Type B pancreatic cell (in vitro differentiated cells): ENCODE data around the gene IGFL2. TPM values are rescaled to one million over a fixed set of nuclear protein-coding genes. Genes with fewer than 3 reads are reported as not detected.
"Not testable (repeated sequence)": the region's sequence is repeated elsewhere in the genome, so short reads cannot be mapped to it uniquely, and the experiment has no call there.

Source experiments
- DNase-seq: peaks from one replicate; pipeline ENCODE4 v3.0.0; 2021; ENCODE audit warnings: mixed read lengths; ENCODE audit not compliant: unreplicated experiment; ENCODE audit errors: extremely low spot score
- H3K27ac Mint-ChIP-seq: 2 replicates; pipeline ENCODE4 v1.8.0; 2021; ENCODE audit warnings: mild to moderate bottlenecking, mixed read lengths
- H3K27me3 Mint-ChIP-seq: 2 replicates; pipeline ENCODE4 v1.8.0; 2021; ENCODE audit warnings: mixed read lengths
- H3K36me3 Mint-ChIP-seq: 2 replicates; pipeline ENCODE4 v1.8.0; 2021; ENCODE audit warnings: mixed read lengths
- H3K4me1 Mint-ChIP-seq: one replicate; pipeline ENCODE4 v1.8.0; 2021; ENCODE audit warnings: mixed read lengths; ENCODE audit not compliant: unreplicated experiment
- H3K4me3 Mint-ChIP-seq: 2 replicates; pipeline ENCODE4 v1.8.0; 2021; ENCODE audit warnings: mild to moderate bottlenecking, mixed read lengths
- H3K9me3 Mint-ChIP-seq: 2 replicates; pipeline ENCODE4 v1.8.0; 2021; ENCODE audit warnings: mixed read lengths
- total RNA-seq: library from RNA; stranded (reverse); gene quantifications from 2 replicates; pipeline ENCODE4 v1.2.1, GENCODE V29; 2021; ENCODE audit warnings: low replicate concordance
- TF ChIP-seq, protein P1 (sequence below): fragments of 200-600 bp; sonication (generic); conservative IDR thresholded peaks from 2 replicates; pipeline ENCODE4 v1.5.0; 2021; ENCODE audit warnings: antibody characterized with exemption, mild to moderate bottlenecking

Gene IGFL2
- total RNA-seq, 1 donor from 2014 or later: 104 TPM

- Mint-ChIP-seq H3K36me3 (peaks cover 25% of the 10 kb centered on the region), H3K9me3 (peaks cover 15% of the 10 kb centered on the region), H3K27ac (peak overlapping the region; percentile 37), H3K4me1 (peaks cover 9% of the 10 kb centered on the region), H3K27me3 (peaks cover 6% of the 10 kb centered on the region), H3K4me3 (no peak overlapping the region)
- DNase-seq: no peak
- TF ChIP-seq, protein P1, sequence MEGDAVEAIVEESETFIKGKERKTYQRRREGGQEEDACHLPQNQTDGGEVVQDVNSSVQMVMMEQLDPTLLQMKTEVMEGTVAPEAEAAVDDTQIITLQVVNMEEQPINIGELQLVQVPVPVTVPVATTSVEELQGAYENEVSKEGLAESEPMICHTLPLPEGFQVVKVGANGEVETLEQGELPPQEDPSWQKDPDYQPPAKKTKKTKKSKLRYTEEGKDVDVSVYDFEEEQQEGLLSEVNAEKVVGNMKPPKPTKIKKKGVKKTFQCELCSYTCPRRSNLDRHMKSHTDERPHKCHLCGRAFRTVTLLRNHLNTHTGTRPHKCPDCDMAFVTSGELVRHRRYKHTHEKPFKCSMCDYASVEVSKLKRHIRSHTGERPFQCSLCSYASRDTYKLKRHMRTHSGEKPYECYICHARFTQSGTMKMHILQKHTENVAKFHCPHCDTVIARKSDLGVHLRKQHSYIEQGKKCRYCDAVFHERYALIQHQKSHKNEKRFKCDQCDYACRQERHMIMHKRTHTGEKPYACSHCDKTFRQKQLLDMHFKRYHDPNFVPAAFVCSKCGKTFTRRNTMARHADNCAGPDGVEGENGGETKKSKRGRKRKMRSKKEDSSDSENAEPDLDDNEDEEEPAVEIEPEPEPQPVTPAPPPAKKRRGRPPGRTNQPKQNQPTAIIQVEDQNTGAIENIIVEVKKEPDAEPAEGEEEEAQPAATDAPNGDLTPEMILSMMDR: no peak
Measured at GRCh38 chr19:46159418-46160232, 11.6 kb downstream of the IGFL2 start.

DNA sequence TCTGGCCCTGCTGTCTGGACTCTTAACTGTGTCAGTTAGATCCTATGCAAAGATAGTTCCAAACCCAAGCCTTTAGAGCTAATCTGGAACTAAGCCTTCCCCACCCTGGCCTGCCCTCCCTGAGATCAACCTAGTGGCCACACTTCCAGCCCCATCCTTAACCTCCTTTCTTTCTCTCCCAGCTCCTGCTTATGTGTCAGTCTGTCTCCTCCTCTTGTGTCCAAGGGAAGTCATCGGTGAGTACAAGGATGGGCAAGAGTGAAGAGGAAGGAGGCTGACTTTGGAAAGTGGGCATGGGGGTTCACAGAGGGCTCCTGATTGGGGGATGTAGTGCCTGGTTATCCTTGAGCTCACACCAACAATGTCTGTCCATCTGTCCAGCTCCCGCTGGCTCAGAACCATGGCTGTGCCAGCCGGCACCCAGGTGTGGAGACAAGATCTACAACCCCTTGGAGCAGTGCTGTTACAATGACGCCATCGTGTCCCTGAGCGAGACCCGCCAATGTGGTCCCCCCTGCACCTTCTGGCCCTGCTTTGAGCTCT lies 12.3 kb downstream of the IGFL2 start:
- Mint-ChIP-seq H3K36me3 (peaks cover 25% of the 10 kb centered on the region), H3K27ac (peak overlapping the region; percentile 37)

DNA sequence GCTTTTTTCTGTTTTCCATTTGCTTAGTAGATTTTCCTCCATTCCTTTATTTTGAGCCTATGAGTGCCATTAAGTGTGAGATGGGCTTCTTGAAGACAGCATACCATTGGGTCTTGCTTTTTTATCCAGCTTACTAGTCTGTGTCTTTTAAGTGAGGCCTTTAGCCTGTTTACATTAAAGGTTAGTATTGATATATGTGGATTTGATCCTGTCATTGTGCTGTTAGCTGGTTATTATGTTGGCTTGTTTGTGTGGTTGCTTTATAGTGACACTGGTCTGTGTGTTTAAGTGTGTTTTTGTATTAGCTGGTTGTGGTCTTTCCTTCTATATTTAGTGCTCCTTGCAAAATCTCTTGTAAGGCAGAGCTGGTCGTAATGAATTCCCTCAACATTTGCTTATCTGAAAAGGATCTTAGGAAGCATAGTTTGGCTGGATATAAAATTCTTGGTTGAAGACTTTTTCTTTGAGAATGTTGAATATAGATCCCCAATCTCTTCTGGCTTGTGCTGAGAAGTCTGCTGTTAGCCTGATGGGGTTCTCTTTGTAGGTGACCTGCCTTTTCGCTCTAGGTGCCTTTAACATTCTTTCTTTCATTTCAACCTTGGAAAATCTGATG lies 13.7 kb downstream of the IGFL2 start:
- peak overlapping the region; percentile 33 for H3K4me3 Mint-ChIP-seq
- not testable (repeated sequence) for H3K27me3 Mint-ChIP-seq, H3K4me1 Mint-ChIP-seq, DNase-seq
- peak overlapping the region; percentile 61 for H3K27ac Mint-ChIP-seq
- H3K36me3 Mint-ChIP-seq: peaks cover 25% of the 10 kb centered on the region
- peaks cover 15% of the 10 kb centered on the region for H3K9me3 Mint-ChIP-seq

More for the DNA sequence above, 12.3 kb downstream of the IGFL2 start:
- TF ChIP-seq, protein P1: no peak
- Mint-ChIP-seq H3K4me1 (peaks cover 9% of the 10 kb centered on the region), H3K27me3 (peaks cover 6% of the 10 kb centered on the region), H3K4me3 (no peak overlapping the region), H3K9me3 (peaks cover 15% of the 10 kb centered on the region)
- no peak for DNase-seq

DNA sequence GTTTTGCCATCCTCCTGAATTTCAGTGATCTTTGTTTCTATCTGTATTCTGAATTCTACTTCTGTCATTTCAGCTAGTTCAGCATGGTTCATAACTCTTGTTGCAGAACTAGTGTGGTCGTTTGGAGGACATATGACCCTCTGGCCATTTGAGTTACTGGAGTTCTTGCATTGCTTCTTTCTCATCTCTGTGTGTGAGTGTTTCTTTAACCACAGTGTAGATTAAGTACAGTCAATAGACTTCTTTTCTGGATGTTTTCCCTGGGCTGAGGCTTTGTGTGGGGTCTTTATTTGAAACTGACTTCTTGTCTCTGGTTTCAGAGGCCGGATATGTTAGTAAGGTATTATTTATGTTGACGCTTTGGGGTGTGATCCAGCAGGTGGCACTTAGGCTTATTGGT lies 14.7 kb downstream of the IGFL2 start:
- H3K27ac Mint-ChIP-seq: no peak overlapping the region
- peaks cover 6% of the 10 kb centered on the region for H3K27me3 Mint-ChIP-seq
- H3K36me3 Mint-ChIP-seq: peaks cover 25% of the 10 kb centered on the region
- H3K4me1 Mint-ChIP-seq: peaks cover 9% of the 10 kb centered on the region
- TF ChIP-seq, protein P1: no peak
- no peak for DNase-seq
- H3K9me3 Mint-ChIP-seq: peaks cover 15% of the 10 kb centered on the region
- H3K4me3 Mint-ChIP-seq: no peak overlapping the region

DNA sequence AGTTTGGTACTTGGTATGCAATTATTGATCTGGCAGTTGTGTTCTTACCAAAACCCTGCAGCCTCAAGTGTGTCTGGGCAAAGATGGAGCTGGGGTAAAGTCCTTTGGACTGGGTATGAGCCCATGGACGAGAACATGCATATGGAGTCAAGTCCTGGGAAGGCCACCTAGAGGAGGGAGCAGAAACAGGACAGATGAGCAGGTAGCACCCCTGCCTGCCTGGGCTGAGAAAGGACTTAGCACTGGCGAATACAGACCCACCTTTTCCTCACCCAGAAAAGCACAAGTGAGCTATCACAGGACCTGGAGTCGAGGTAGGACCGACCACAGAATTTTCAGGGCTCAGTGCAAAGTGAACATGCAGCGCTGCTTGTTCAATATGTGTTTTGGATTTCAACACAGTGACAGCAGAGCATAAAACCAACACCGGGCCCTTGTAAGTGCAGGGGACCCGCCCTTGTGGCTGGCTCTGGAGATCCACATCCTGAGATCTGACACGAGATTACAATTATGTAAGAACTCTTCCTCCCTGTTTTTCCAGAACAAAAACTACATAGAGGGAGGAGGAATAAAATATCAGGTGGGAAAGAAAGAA lies 25.9 kb downstream of the IGFL2 start:
- Mint-ChIP-seq H3K27me3 (no peaks in the 10 kb centered on the region), H3K27ac (no peak overlapping the region), H3K4me1 (peaks cover 6% of the 10 kb centered on the region), H3K36me3 (no peaks in the 10 kb centered on the region), H3K9me3 (peaks cover 4% of the 10 kb centered on the region), H3K4me3 (no peak overlapping the region)
- TF ChIP-seq, protein P1: no peak
- DNase-seq: no peak
